GM21619 (cell line): ENCODE results near the gene CYB5A.

ENCODE experiments used
- ATAC-seq: cut with Tn5 transposase; IDR thresholded peaks from one replicate; pipeline ENCODE4 v1.9.1; 2021; ENCODE audit not compliant: unreplicated experiment

CYB5A gene

DNA sequence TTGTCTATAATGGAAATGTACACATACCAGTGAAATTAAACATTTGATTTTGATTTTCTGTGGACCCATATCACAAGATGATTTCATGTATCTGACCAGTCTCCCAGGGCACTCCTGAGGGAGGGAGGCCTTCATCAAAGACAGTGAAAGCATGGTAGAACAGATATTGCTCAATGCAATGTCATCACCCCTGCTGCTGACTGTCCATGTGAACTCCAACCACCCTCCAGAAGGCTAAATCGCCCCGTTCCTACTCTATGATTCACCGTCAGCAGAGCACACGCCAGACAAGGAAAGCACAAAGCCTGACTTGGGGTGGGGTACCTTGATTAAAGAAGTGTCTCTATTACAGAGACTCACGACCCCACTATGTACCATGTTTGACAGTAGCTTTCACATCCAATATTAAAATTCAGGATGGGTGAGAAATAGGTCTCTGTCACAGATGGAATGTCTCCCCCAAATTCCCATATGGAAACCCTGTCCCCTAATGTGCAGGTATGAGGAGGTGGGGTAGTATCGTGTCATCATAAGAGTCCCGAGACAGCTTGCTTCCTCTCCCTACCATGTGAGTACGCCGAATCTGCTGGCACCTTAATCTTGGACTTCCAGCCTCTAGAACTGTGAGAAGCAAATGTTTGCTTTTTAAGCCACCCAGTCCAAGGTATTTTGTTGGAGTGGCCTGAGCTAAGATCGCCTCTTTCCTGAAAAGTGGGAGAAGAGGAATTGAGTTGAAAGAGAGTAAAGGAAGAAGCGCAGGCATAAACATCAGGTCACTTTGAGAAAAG is 42.4 kb downstream of the CYB5A start:
- no peak for ATAC-seq

DNA sequence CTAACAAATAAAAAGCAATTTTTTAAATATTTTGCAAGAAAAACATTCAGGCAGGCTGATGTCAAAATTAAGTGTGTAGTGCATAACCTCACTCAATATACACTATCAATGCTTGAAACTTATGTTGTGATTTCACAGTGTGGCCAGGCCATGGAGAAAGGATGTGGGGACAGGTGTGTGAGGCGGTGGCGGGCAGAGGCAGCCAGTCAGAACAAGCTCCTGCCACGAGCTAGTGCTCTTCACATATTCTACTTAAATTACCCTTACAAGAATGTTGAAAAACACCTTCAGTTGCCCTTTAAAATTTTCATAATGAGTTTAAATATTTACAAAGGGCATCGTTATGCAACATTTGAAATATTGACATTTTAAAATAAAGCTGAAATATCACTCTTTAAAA is 43.2 kb downstream of the CYB5A start:
- no peak for ATAC-seq

DNA sequence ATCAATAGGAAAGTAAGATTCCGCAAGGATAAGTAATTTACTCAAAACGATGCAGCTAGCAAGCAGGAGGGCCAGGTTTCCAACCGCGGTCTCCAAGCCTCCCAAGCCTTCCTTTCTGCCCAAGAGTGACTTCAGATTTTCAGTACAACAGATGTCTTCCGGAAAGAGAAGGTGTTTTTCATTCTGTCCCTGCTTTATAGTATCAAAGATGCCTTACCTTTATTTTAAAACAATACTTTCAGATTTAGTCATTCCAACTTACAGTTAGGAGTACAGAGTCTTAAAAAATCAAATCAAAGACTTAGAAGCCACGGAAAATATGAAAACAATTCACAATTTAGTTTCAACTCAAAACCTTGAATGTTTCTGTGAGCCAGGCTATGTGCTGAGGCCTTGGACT is 43.6 kb downstream of the CYB5A start:
- no peak for ATAC-seq

DNA sequence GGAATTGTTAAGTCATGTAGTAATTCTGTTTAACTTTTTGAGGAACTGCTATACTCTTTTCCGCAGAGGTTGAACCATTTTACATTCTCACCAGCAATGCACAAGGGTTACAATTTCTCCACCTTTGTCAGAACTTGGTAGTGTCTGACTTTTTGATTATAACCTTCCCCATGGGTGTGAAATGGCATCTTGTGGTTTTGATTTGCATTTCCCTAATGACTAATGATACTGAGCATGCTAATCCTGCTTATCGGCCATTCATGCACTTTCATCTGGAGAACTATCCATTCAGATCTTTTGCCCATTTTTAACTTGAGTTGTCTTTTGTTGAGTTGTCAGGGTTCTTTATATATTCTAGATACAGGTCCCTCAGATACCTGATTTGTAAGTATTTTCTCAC is 47.2 kb downstream of the CYB5A start:
- no peak for ATAC-seq

DNA sequence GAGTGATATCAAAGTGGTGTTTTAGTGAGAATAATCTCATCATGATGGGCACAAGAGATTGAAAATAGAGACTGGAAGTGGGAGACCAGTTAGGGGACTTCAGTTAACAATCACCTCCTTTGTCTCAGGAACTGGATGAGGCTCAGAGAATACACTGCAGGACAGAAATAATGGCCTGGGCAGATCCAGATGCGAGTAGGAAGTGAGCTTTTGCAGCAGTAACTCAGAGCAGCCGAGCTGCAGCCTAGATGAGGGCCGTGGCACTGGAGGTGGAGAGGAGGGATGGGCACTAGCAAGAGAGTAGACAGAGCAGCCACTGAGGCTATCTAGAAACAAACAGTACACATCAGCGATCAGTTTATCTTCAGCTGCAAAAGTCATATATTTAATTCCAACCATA is 48.6 kb downstream of the CYB5A start:
- ATAC-seq, result no peak

GRCh38 chr18:74242438-74243096 is 49.2 kb downstream of the CYB5A start:
- no peak for ATAC-seq

- ATAC-seq, result no peak
Observed at GRCh38 chr18:74241970-74242369, 49.8 kb downstream of the CYB5A start.

GRCh38 chr18:74241426-74241825 is 50.3 kb downstream of the CYB5A start:
- no peak for ATAC-seq

- no peak for ATAC-seq
Observed at GRCh38 chr18:74239567-74239966, 52.2 kb downstream of the CYB5A start.

GRCh38 chr18:74234326-74235171 is 57.2 kb downstream of the CYB5A start:
- ATAC-seq, result no peak

DNA sequence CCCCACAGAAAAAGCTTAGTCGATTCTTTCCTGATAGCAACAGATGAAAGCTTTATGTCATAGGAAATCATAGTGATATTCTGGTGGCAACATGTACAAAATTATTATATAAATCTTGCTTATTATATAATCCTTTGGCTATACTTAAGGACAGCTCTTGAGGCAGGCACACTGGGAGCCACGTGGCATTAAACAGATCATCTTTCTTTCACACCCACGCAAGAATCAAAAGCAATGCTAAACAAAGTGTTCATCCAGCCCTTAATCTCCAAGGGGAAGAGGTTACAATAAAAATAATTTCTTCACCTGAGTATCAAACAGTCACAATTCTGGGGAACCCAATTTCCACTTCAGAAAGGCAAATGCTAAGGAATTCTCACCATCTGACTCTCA is 57.8 kb downstream of the CYB5A start:
- no peak for ATAC-seq

DNA sequence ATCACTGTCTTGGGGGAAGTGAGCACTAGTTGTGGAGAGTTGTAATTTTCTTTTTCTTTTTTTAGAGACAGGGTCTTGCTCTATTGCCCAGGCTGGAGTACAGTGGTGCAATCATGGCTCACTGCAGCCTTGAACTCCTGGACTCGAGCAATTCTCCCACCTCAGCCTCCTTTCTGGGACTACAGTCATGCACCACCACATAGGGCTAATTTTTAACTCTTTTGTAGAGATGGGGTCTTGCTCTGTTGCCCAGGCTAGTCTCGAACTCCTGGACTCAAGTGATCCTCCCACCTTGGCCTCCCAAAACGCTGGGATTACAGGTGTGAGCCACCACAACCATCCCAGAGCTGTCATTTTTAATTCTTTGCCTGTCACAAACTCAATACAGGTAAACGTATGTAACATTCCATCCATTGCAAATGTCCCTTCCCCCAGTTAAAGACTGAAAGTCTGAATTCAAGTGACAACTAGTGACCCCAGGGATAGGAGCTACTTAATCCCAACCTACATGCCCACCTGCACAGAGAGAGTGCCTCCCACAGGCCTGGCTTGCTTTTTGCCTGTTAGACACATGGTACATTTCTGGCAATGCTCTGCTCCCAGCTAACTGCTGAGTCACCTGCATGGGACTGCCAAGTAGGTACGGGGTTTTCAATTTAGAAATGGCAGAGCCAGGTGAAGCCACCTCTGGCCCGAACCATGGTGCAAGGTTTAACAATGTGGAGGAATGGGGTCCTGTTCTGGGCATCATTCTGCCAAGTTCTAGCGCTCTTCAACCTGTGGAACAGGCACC is 60.6 kb downstream of the CYB5A start:
- no peak for ATAC-seq

DNA sequence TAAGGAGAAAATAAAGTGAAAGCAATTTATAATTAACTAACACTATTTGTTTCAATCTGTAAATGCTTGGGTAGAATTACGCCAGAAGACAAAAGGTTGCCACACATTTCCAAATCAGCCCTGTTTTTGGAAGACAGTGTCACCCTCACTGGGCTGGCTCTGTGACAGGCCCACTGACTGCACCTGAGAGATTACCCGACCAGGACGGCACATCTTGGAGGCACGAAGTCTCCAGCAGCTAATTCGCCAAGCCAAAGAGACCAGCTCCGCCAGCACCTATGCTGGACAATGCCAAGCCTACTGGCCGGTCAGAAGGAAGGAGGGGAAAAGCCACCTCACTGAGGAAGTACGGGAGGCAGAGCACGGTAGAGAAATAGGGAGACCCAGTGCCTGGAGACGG is 61.9 kb downstream of the CYB5A start:
- no peak for ATAC-seq

DNA sequence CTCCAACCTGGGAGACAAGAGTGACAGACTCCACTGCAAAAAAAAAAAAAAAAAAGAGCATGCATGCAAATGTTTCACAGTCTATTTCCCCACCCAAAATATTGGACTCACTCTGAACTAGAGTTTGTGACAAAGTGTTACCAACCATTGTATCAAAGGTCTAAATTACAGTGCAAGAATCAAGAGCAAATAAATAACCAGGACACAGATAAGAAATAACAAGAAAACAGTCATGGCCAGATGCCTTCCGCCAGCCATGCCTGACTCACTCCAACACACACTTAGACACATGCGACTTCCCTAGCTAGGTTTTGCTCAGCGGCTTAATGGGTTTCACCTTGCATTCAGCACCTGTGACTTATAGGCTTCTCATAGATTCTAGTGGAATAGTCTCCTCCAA is 62.8 kb downstream of the CYB5A start:
- no peak for ATAC-seq

DNA sequence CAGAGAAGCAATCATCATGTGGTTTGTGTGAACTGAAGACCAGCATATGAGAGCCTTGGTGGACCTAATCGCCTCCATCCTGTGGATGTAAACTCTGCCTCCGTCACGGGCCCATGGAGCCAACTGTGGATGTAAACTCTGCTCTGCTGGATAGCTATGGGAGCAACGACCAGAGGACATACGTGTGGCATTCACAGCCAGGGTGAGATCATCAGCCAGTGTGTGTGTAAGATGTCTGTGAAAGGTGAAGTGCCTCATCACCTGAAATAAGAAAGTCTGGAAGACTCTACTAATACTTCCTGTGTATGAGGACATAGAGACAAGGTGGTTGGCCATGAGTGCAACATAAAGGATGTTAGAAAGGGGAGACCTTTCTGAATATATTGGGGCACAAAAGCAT is 63.5 kb downstream of the CYB5A start:
- no peak for ATAC-seq

DNA sequence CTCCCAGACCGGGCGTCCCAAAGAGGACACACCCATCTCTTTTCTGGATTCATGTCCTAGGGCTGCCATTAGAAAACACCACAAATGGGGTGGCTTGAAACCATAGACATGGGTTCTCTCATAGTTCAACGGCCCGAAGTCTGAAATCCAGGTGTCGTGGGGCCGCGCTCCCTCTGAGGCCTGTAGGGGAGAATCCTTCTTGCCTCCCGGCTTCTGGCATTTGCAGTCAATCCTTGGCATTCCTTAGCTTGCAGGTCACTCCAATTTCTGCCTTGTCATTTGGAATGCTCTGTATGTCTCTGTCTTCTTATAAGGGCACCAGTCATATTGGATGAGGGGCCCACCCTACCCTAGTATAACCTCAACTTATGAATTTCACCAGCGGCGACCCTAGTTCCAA is 65.1 kb downstream of the CYB5A start:
- ATAC-seq, result no peak

- ATAC-seq, result no peak
Observed at GRCh38 chr18:74226156-74226555, 65.6 kb downstream of the CYB5A start.

- ATAC-seq, result no peak
Observed at GRCh38 chr18:74225193-74225840, 66.4 kb downstream of the CYB5A start.

- ATAC-seq, result no peak
Observed at GRCh38 chr18:74222710-74223494, 68.9 kb downstream of the CYB5A start.

GRCh38 chr18:74221081-74221480 is 70.7 kb downstream of the CYB5A start:
- no peak for ATAC-seq
